GM21381 (cell line): ENCODE data around the gene INPP4B.

Experiments
- ATAC-seq: cut with Tn5 transposase; IDR thresholded peaks from one replicate; pipeline ENCODE4 v1.9.1; 2021; ENCODE audit warnings: mild to moderate bottlenecking, moderate library complexity; ENCODE audit not compliant: unreplicated experiment

The INPP4B gene

GRCh38 chr4:142741995-142742394, 104.1 kb downstream of the INPP4B start:
- ATAC-seq, result no peak

GRCh38 chr4:142728233-142728632, 117.9 kb downstream of the INPP4B start:
- no peak for ATAC-seq

- no peak for ATAC-seq
These were observed 119.0 kb downstream of the INPP4B start for GRCh38 chr4:142727149-142727548.

GRCh38 chr4:142725886-142726285, 120.2 kb downstream of the INPP4B start:
- no peak for ATAC-seq

- no peak for ATAC-seq
These were observed 124.9 kb downstream of the INPP4B start for GRCh38 chr4:142721187-142721586.

GRCh38 chr4:142719854-142720541, 126.1 kb downstream of the INPP4B start:
- no peak for ATAC-seq

- no peak for ATAC-seq
These were observed 127.1 kb downstream of the INPP4B start for GRCh38 chr4:142718981-142719380.

- ATAC-seq, result no peak
These were observed 130.4 kb downstream of the INPP4B start for GRCh38 chr4:142715727-142716126.

GRCh38 chr4:142713282-142714030, 132.6 kb downstream of the INPP4B start:
- no peak for ATAC-seq

- ATAC-seq, result no peak
These were observed 137.9 kb downstream of the INPP4B start for GRCh38 chr4:142708231-142708630.

GRCh38 chr4:142707401-142707800, 138.7 kb downstream of the INPP4B start:
- ATAC-seq, result no peak

GRCh38 chr4:142706381-142706780, 139.7 kb downstream of the INPP4B start:
- ATAC-seq, result no peak

GRCh38 chr4:142705820-142706219, 140.3 kb downstream of the INPP4B start:
- no peak for ATAC-seq

- no peak for ATAC-seq
These were observed 142.3 kb downstream of the INPP4B start for GRCh38 chr4:142703694-142704309.

- no peak for ATAC-seq
These were observed 145.1 kb downstream of the INPP4B start for GRCh38 chr4:142701017-142701416.

- no peak for ATAC-seq
These were observed 145.6 kb downstream of the INPP4B start for GRCh38 chr4:142700531-142700930.

- ATAC-seq, result no peak
These were observed 147.5 kb downstream of the INPP4B start for GRCh38 chr4:142698552-142698951.

- no peak for ATAC-seq
These were observed 148.2 kb downstream of the INPP4B start for GRCh38 chr4:142697928-142698327.

- ATAC-seq, result no peak
These were observed 148.8 kb downstream of the INPP4B start for GRCh38 chr4:142697320-142697719.

GRCh38 chr4:142696334-142697122, 149.6 kb downstream of the INPP4B start:
- no peak for ATAC-seq
